GM12878 (cell line): ENCODE measurements around the gene ANKRD53. TPM values are rescaled to one million over a fixed set of nuclear protein-coding genes. Genes with fewer than 3 reads are reported as not detected.

Experiments
- ATAC-seq: fragments of 200-7000 bp; cut with Tn5 transposase; 3 replicates; pipeline ENCODE4 v1.9.1; 2020; ENCODE audit warnings: mild to moderate bottlenecking, moderate library complexity
- BruUV-seq: library from RNA; stranded (reverse); fragments of 400-500 nt; replicated peaks from 2 replicates; lab custom pipeline; 2021; lab: Mats Ljungman, UMichigan
- CTCF ChIA-PET: fragments of 300-600 bp; sonication (Branson Sonifier 250); formaldehyde crosslinking; extraction: SDS; loops from one replicate; lab custom pipeline; 2021; ENCODE audit warnings: inconsistent platforms; lab: Yijun Ruan, JAX
- POLR2A ChIA-PET: fragments of 350-600 bp; formaldehyde crosslinking; extraction: SDS; loops from one replicate; lab custom pipeline; 2021; ENCODE audit warnings: inconsistent platforms; lab: Charles Lee
- RAD21 ChIA-PET: fragments of 300-600 bp; sonication (Branson Sonifier 250); formaldehyde crosslinking; loops from one replicate; lab custom pipeline; 2023; ENCODE audit warnings: antibody characterized with exemption; ENCODE audit not compliant: unreplicated experiment; lab: Charles Lee
- SMC1A ChIA-PET: fragments of 300-600 bp; sonication (Branson Sonifier 250); formaldehyde crosslinking; loops from one replicate; lab custom pipeline; 2023; ENCODE audit not compliant: unreplicated experiment, uncharacterized antibody; lab: Charles Lee
- DNase-seq: peaks from one replicate; pipeline ENCODE4 v3.0.0-alpha.2; 2011; ENCODE audit warnings: low read depth, low spot score
- FAIRE-seq: peaks from 3 replicates; lab custom pipeline; 2011; peaks lifted over from hg19 to GRCh38; lab: Jason Lieb, UNC
- H2AFZ ChIP-seq: 2 replicates; pipeline ENCODE4 v1.6.0; 2011; ENCODE audit warnings: low read depth, low read length, control low read depth; ENCODE audit not compliant: control insufficient read depth
- H3K27ac ChIP-seq: 2 replicates; pipeline ENCODE4 v1.5.1; 2011; ENCODE audit warnings: control low read depth; ENCODE audit not compliant: control insufficient read depth, insufficient read depth
- H3K27me3 ChIP-seq, 2 experiments: replicated peaks in 1 of 2; 2 replicates each; pipeline versions ENCODE4 v1.6.0 to v1.6.1; 2011; ENCODE audit warnings: low read length in 1 of 2; ENCODE audit not compliant: control insufficient read depth in 2 of 2, insufficient read depth in 2 of 2
- H3K36me3 ChIP-seq, 2 experiments: 2 replicates each; pipeline ENCODE4 v1.5.1; 2011; ENCODE audit warnings: low read length in 1 of 2; ENCODE audit not compliant: control insufficient read depth in 2 of 2, insufficient read depth in 2 of 2
- H3K4me1 ChIP-seq: 2 replicates; pipeline ENCODE4 v1.6.1; 2011; ENCODE audit warnings: mild to moderate bottlenecking, low read length, moderate library complexity, mixed read lengths; ENCODE audit not compliant: control insufficient read depth, insufficient read depth
- H3K4me2 ChIP-seq: 2 replicates; pipeline ENCODE4 v1.6.0; 2011; ENCODE audit warnings: control low read depth; ENCODE audit not compliant: control insufficient read depth, insufficient read depth
- H3K4me3 ChIP-seq: fragments of 200-600 bp; sonication (generic); 2 replicates; pipeline ENCODE4 v1.5.1; 2016
- H3K79me2 ChIP-seq: 2 replicates; pipeline ENCODE4 v1.6.0; 2011; ENCODE audit warnings: low read length; ENCODE audit not compliant: control insufficient read depth, insufficient read depth
- H3K9ac ChIP-seq: 2 replicates; pipeline ENCODE4 v1.8.0; 2011; ENCODE audit warnings: low read length, control low read depth, mixed read lengths; ENCODE audit not compliant: control insufficient read depth, insufficient read depth
- H3K9me3 ChIP-seq: replicated peaks from 3 replicates; pipeline ENCODE4 v1.5.1; 2011; ENCODE audit warnings: mild to moderate bottlenecking, low read length; ENCODE audit not compliant: control insufficient read depth, insufficient read depth
- H4K20me1 ChIP-seq: 2 replicates; pipeline ENCODE4 v1.6.0; 2011; ENCODE audit not compliant: control insufficient read depth, insufficient read depth
- EZH2 ChIP-seq: IDR thresholded peaks from 2 replicates; pipeline ENCODE4 v1.6.1; 2012; ENCODE audit warnings: low read depth, mild to moderate bottlenecking, control low read depth, inconsistent platforms, low read length, borderline replicate concordance; ENCODE audit not compliant: control insufficient read depth
- FOXK2 ChIP-seq: fragments of 450-650 bp; IDR thresholded peaks from 2 replicates; pipeline ENCODE4 v1.6.1; 2017; ENCODE audit warnings: mild to moderate bottlenecking, moderate library complexity
- MTA2 ChIP-seq: fragments of 450-650 bp; IDR thresholded peaks from 2 replicates; pipeline ENCODE4 v1.6.1; 2016; ENCODE audit warnings: low read depth, mild to moderate bottlenecking, moderate library complexity
- MTA3 ChIP-seq: IDR thresholded peaks from 2 replicates; pipeline ENCODE4 v1.6.1; 2012; ENCODE audit warnings: low read length, inconsistent platforms, borderline replicate concordance
- SUPT20H ChIP-seq: IDR thresholded peaks from 2 replicates; pipeline ENCODE4 v1.6.1; 2011; ENCODE audit warnings: low read depth, mild to moderate bottlenecking, low read length, moderate library complexity, borderline replicate concordance; ENCODE audit not compliant: control insufficient read depth
- WGBS: methylation state at CpG from one replicate; pipeline ENCODE4 v1.1.6; 2016; ENCODE audit warnings: low lambda C conversion rate; ENCODE audit not compliant: insufficient replicate concordance, insufficient coverage; ENCODE audit errors: missing lambda C conversion rate; 5-methylcytosine and 5-hydroxymethylcytosine counted together
- in situ Hi-C: fragments of 300-500 bp; cut with MboI; formaldehyde crosslinking; loops from 9 replicates; pipeline ENCODE4 v1.14.3; 2018; ENCODE audit warnings: mixed read lengths
- intact Hi-C: fragments of 100-400 bp; cut with micrococcal nuclease; formaldehyde crosslinking; loops from one replicate; pipeline ENCODE4 v1.14.2; 2022; ENCODE audit not compliant: unreplicated experiment
- polyA plus RNA-seq, 11 experiments: library from polyadenylated mRNA; depleted of rRNA in 4 of 11; unstranded in 6 of 11; stranded (reverse) in 5 of 11; fragments of >200 nt; fragmentation: Nextera tagmentation in 4 of 11; fragmentation: Illumina TruSeq in 1 of 11; extraction: Ambion mirVana in 4 of 11; extraction: Trizol in 1 of 11; gene quantifications; 1 replicate in 1 of 11; 2 replicates in 10 of 11; pipeline versions ENCODE4 v1.2.1 to v1.2.3, GENCODE V29; 2011 to 2016; ENCODE audit warnings: inconsistent platforms in 2 of 11, missing spikeins in 2 of 11, low read depth in 1 of 11
- total RNA-seq, 4 experiments: library from RNA; depleted of rRNA in 3 of 4; stranded (reverse); fragments of >200 nt in 3 of 4; fragmentation: Illumina TruSeq in 1 of 4; extraction: Trizol in 1 of 4; gene quantifications; 2 replicates each; pipeline versions ENCODE4 v1.2.1 to v1.2.3, GENCODE V29; 2013 to 2021
- TF ChIP-seq, protein P1 (sequence below): IDR thresholded peaks from 2 replicates; pipeline ENCODE4 v1.6.1; 2011; ENCODE audit warnings: low read depth, mild to moderate bottlenecking, low read length, moderate library complexity, borderline replicate concordance; ENCODE audit errors: extremely low read depth

Gene ANKRD53
- total and polyA plus RNA-seq, 10 of the 15 experiments (the other 5 are each of a cell fraction or from before 2014, with no cell fraction given): 0.04 TPM; not detected in 8

DNA sequence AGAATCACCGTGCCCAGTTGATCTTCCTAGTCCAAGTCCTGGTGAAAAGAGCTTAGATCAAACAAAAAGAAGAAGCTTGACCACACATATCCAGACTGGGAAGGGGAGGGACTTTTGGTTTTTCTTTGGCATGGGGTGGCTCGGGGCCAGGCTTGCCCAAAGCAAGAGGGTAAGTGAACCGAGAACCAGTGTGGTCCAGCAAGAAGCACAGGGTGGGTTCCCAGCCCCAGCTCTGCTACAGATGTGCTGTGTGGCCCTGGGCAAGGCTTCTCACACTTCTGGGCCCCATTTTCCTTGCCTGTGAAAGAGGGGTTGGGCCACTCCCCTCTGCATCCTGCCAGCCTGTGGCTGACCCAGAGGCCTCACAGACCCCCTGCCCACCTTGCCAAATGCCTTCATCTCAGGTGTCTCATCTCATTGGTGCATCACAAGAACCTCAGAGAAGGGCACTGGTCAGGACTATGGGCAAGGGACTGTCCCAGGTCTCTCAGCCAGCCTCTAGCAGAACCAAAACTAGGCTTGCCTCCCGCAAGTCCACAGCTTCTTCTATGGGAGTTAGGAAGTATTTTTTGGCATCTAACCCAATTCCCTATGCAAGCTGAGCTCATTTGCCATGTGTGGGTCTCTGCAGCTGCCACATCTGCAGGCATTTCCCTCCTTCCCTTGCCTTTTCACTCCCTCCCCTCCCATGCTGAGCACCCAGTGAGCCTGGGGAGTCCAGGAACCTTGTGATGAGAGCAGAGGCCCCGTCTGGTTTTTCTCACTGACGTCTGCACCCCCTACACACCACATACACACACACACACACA, 35.8 kb upstream of the ANKRD53 start:
- no peaks in the 10 kb centered on the region for H3K36me3 ChIP-seq
- no peak overlapping the region for H3K4me3 ChIP-seq
- ATAC-seq: no peak
- DNase-seq: no peak
- SMC1A ChIA-PET: no interaction called here
- no peak for TF ChIP-seq FOXK2
- no peak for TF ChIP-seq SUPT20H
- TF ChIP-seq MTA2: no peak
- TF ChIP-seq EZH2: no peak
- TF ChIP-seq MTA3: no peak
- TF ChIP-seq, protein P1, sequence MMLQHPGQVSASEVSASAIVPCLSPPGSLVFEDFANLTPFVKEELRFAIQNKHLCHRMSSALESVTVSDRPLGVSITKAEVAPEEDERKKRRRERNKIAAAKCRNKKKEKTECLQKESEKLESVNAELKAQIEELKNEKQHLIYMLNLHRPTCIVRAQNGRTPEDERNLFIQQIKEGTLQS: no peak
- H4K20me1 ChIP-seq: no peaks in the 10 kb centered on the region
- 20% methylated on average over 6 of the region's 6 CpGs for WGBS
- no peak overlapping the region for H3K9ac ChIP-seq
- CTCF ChIA-PET: interaction anchor here (1.1 to 1.2 kb wide), 3 partner anchors 12 to 25 kb away, joined by 3 to 7 read pairs (median 4); no protein-coding TSS in a partner anchor
- no peaks in the 10 kb centered on the region for H3K79me2 ChIP-seq
- H3K9me3 ChIP-seq: no peaks in the 10 kb centered on the region
- in situ Hi-C loops: loop anchor here (10.0 kb wide), 1 partner anchor 638 kb away; the partner anchor contains the start of gene FAM136A
- intact Hi-C loops: loop anchor here (10.0 kb wide), 1 partner anchor 638 kb away; the partner anchor contains the start of gene FAM136A
- H3K27ac ChIP-seq: no peak overlapping the region
- H3K27me3 ChIP-seq: peaks cover 0 to 2% of the 10 kb centered on the region in 2 experiments; a peak in 2 of 4 replicates
- H3K4me1 ChIP-seq: no peaks in the 10 kb centered on the region
- no peak for FAIRE-seq
- no peak overlapping the region for H3K4me2 ChIP-seq
- H2AFZ ChIP-seq: no peak overlapping the region
- POLR2A ChIA-PET: interaction anchor here (0.6 to 0.7 kb wide), 2 partner anchors 8 to 80 kb away, joined by 3 read pairs; no protein-coding TSS in a partner anchor
- RAD21 ChIA-PET: no interaction called here
- no TSS peak for BruUV-seq
